ENCODE measurements around the gene ITPR1. TPM values are rescaled to one million over a fixed set of nuclear protein-coding genes. Genes with fewer than 3 reads are reported as not detected.

ITPR1 gene
- total RNA-seq, 1 experiment from 2014 or later, result 48.5 TPM

- ATAC-seq (no peak), DNase-seq (no peak)
- Histone ChIP-seq H3K4me2 (ENCODE audit: low read length) (no peak overlapping the region), H3K4me1 (ENCODE audit: insufficient read depth, low read length) (no peaks in the 10 kb centered on the region), H3K9me2 (replicated peaks; ENCODE audit: low read length) (no peaks in the 10 kb centered on the region), H3F3A (ENCODE audit: low read length, unreplicated experiment) (no peaks in the 10 kb centered on the region), H3K4me3 (ENCODE audit: low read length) (no peak overlapping the region), H3K36me3 (ENCODE audit: low read depth, low read length) (peaks cover 10% of the 10 kb centered on the region; the same call in 1 of the 2 replicates), H4K20me1 (ENCODE audit: low read length) (no peaks in the 10 kb centered on the region), H3K27ac (ENCODE audit: low read length) (no peak overlapping the region), H3K9ac (ENCODE audit: low read length) (no peak overlapping the region), H3K27me3 (ENCODE audit: low read length) (no peaks in the 10 kb centered on the region), H3K79me2 (ENCODE audit: low read length) (no peaks in the 10 kb centered on the region), H3K9me3 (ENCODE audit: low read length) (0 out of 2 replicates have a peak, but pooled peaks cover 8% of the 10 kb centered on the region), H2AFZ (ENCODE audit: low read length) (no peak overlapping the region)
- intact Hi-C loops (cut with micrococcal nuclease), result no loop called here
- BruUV-seq (replicated peaks), result no TSS peak
- TF ChIP-seq EZH2 (IDR thresholded peaks at IDR 0.05; ENCODE audit: low read length, unreplicated experiment) (no peak), CTCF (conservative IDR thresholded peaks at IDR 0.05; ENCODE audit: low read depth, low read length) (no peak), EZH2phosphoT487 (IDR thresholded peaks at IDR 0.05; ENCODE audit: borderline replicate concordance, low read length) (no peak)
- POLR2A ChIA-PET (ENCODE audit: unreplicated experiment), result no interaction called here
- CTCF ChIA-PET, result no interaction called here
These were observed 270.6 kb downstream of the ITPR1 start for GRCh38 chr3:4763604-4764247.

- Histone ChIP-seq H2AFZ (ENCODE audit: low read length) (no peak overlapping the region), H3K79me2 (ENCODE audit: low read length) (no peaks in the 10 kb centered on the region), H3K4me3 (ENCODE audit: low read length) (no peak overlapping the region), H3K36me3 (ENCODE audit: low read depth, low read length) (peaks cover 10% of the 10 kb centered on the region; the same call in 1 of the 2 replicates), H3F3A (ENCODE audit: low read length, unreplicated experiment) (no peaks in the 10 kb centered on the region), H3K27me3 (ENCODE audit: low read length) (no peaks in the 10 kb centered on the region), H4K20me1 (ENCODE audit: low read length) (no peaks in the 10 kb centered on the region), H3K4me2 (ENCODE audit: low read length) (no peak overlapping the region), H3K4me1 (ENCODE audit: insufficient read depth, low read length) (no peaks in the 10 kb centered on the region), H3K9me2 (replicated peaks; ENCODE audit: low read length) (no peaks in the 10 kb centered on the region), H3K27ac (ENCODE audit: low read length) (no peak overlapping the region), H3K9me3 (ENCODE audit: low read length) (0 out of 2 replicates have a peak, but pooled peaks cover 8% of the 10 kb centered on the region), H3K9ac (ENCODE audit: low read length) (no peak overlapping the region)
- intact Hi-C loops (cut with micrococcal nuclease), result no loop called here
- ChIA-PET POLR2A (ENCODE audit: unreplicated experiment) (interaction anchor here (0.6 kb wide), 1 partner anchor 271 kb away, joined by 3 read pairs; no protein-coding TSS in a partner anchor), CTCF (no interaction called here)
- ATAC-seq (no peak), DNase-seq (no peak)
- no peak for TF ChIP-seq CTCF (conservative IDR thresholded peaks at IDR 0.05; ENCODE audit: low read depth, low read length)
- TF ChIP-seq EZH2phosphoT487 (IDR thresholded peaks at IDR 0.05; ENCODE audit: borderline replicate concordance, low read length), result no peak
- no peak for TF ChIP-seq EZH2 (IDR thresholded peaks at IDR 0.05; ENCODE audit: low read length, unreplicated experiment)
- BruUV-seq (replicated peaks), result no TSS peak
These were observed 272.1 kb downstream of the ITPR1 start for GRCh38 chr3:4765212-4765611.

- no peaks in the 10 kb centered on the region for H3K27me3 ChIP-seq (ENCODE audit: low read length)
- intact Hi-C loops (cut with micrococcal nuclease), result no loop called here
- CTCF ChIA-PET, result no interaction called here
These were observed 273.1 kb downstream of the ITPR1 start for GRCh38 chr3:4766263-4766662.

More at GRCh38 chr3:4766263-4766662, 273.1 kb downstream of the ITPR1 start:
- Histone ChIP-seq H3K9me3 (ENCODE audit: low read length) (0 out of 2 replicates have a peak, but pooled peaks cover 8% of the 10 kb centered on the region), H3K4me1 (ENCODE audit: insufficient read depth, low read length) (no peaks in the 10 kb centered on the region), H3K79me2 (ENCODE audit: low read length) (no peaks in the 10 kb centered on the region), H3K9ac (ENCODE audit: low read length) (no peak overlapping the region), H3F3A (ENCODE audit: low read length, unreplicated experiment) (no peaks in the 10 kb centered on the region), H3K27ac (ENCODE audit: low read length) (no peak overlapping the region), H2AFZ (ENCODE audit: low read length) (no peak overlapping the region), H4K20me1 (ENCODE audit: low read length) (no peaks in the 10 kb centered on the region), H3K4me3 (ENCODE audit: low read length) (no peak overlapping the region), H3K9me2 (replicated peaks; ENCODE audit: low read length) (no peaks in the 10 kb centered on the region), H3K4me2 (ENCODE audit: low read length) (no peak overlapping the region), H3K36me3 (ENCODE audit: low read depth, low read length) (peaks cover 10% of the 10 kb centered on the region; the same call in 1 of the 2 replicates)
- ATAC-seq (no peak), DNase-seq (no peak)
- POLR2A ChIA-PET (ENCODE audit: unreplicated experiment), result no interaction called here
- no peak for TF ChIP-seq EZH2 (IDR thresholded peaks at IDR 0.05; ENCODE audit: low read length, unreplicated experiment)
- TF ChIP-seq CTCF (conservative IDR thresholded peaks at IDR 0.05; ENCODE audit: low read depth, low read length), result no peak
- TF ChIP-seq EZH2phosphoT487 (IDR thresholded peaks at IDR 0.05; ENCODE audit: borderline replicate concordance, low read length), result no peak
- BruUV-seq (replicated peaks), result no TSS peak
